Right cardiac atrium (tissue), 5 donors: ENCODE results near the gene AP2S1. TPM values are rescaled to one million over a fixed set of nuclear protein-coding genes. Genes with fewer than 3 reads are reported as not detected.

Experiments used
- ATAC-seq, 2 donors: fragments of 200-7000 bp; cut with Tn5 transposase; one replicate each; pipeline versions ENCODE4 v1.8.0 to v1.9.1; 2020; ENCODE audit warnings: moderate library complexity in 2 of 2, mild to moderate bottlenecking in 1 of 2
- DNase-seq, 3 donors: peaks; one replicate each; pipeline ENCODE4 v3.0.0-alpha.2; 2020
- H3K27ac ChIP-seq: one replicate; pipeline ENCODE4 v1.5.1; 2013; ENCODE audit warnings: mild to moderate bottlenecking, low read length, control low read depth, moderate library complexity
- H3K27me3 ChIP-seq: one replicate; pipeline ENCODE4 v1.6.1; 2013; ENCODE audit not compliant: control insufficient read depth, insufficient read depth
- H3K4me1 ChIP-seq: one replicate; pipeline ENCODE4 v1.6.1; 2013; ENCODE audit warnings: low read length; ENCODE audit not compliant: control insufficient read depth, insufficient read depth
- H3K4me3 ChIP-seq: one replicate; pipeline ENCODE4 v1.5.1; 2013; ENCODE audit warnings: low read length, control low read depth
- H3K9me3 ChIP-seq: one replicate; pipeline ENCODE4 v1.6.1; 2013; ENCODE audit warnings: low read length; ENCODE audit not compliant: control insufficient read depth
- WGBS: extraction: QIAGEN DNeasy Blood & Tissue Kit; methylation state at CpG from one replicate; pipeline ENCODE4 v1.1.7; 2013; 5-methylcytosine and 5-hydroxymethylcytosine counted together
- intact Hi-C, 4 donors: fragments of 100-400 bp; cut with DNase I; formaldehyde crosslinking; loops; one replicate each; pipeline versions ENCODE4 v1.11.0 to v1.14.0; 2022 to 2023
- polyA plus RNA-seq: library from polyadenylated mRNA; stranded (reverse); fragments of 200-250 nt; gene quantifications from one replicate; pipeline ENCODE4 v1.2.3, GENCODE V29; 2013
- total RNA-seq, 4 donors: library from RNA; stranded (reverse); fragmentation: NEBNext Ultra II Directional; extraction: Animal tissue kit (Norgen Biotek cat#: 25700); gene quantifications; one replicate each; pipeline ENCODE4 v1.2.1, GENCODE V29; 2021
- donor health status: healthy with polysubstance abuse.
- donor health status: DM: no; HTN: yes; CAD: no.
- donor health status: DM: no; HTN: no; CAD: no.
- donor health status: DM: no; HTN: yes; CAD: no; lungs with severe emphysema.
- donor health status: DM: yes; HTN: yes; CAD: no.

The AP2S1 gene
- total and polyA plus RNA-seq, 5 donors, result 83.0 to 102 (median 91.7) TPM

DNA sequence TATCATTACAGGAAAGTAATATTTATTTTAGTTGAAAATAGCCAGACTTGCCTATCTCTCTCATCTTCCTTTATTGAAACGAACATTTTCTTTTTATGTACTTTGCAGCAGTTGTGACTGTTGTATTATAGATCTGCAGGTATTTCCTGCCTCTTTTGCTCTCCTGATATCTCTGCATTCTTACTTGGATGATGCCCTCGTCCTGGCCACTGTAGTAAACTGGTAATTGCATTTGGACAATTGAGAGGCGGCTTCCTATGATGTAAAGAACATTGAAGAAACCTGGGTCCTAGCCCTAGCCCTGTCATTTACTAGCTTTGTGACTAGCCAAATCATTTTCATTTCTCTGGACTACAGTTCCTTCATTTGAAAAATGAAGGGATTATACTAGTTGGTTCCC lies 16.5 kb upstream of the AP2S1 start:
- DNase-seq (no peak), ATAC-seq (no peak)
- Histone ChIP-seq H3K4me1 (peaks cover 17% of the 10 kb centered on the region), H3K4me3 (no peak overlapping the region), H3K27ac (no peak overlapping the region), H3K9me3 (no peaks in the 10 kb centered on the region), H3K27me3 (no peaks in the 10 kb centered on the region)
- intact Hi-C loops, result loop anchor here in 3 of 4 donors (10.0 kb wide), 2 partner anchors 48 to 58 kb away; no protein-coding TSS in a partner anchor
- 47% methylated on average over 3 of the region's 3 CpGs for WGBS

GRCh38 chr19:46866407-46867136 lies 15.9 kb upstream of the AP2S1 start:
- no peak overlapping the region for H3K4me3 ChIP-seq
- no peaks in the 10 kb centered on the region for H3K27me3 ChIP-seq
- ATAC-seq, result no peak
- DNase-seq, result no peak
- 40% methylated on average over 3 of the region's 3 CpGs for WGBS
- no peaks in the 10 kb centered on the region for H3K9me3 ChIP-seq
- H3K27ac ChIP-seq, result peak overlapping the region; percentile 42
- intact Hi-C loops, result loop anchor here in 3 of 4 donors (10.0 kb wide), 2 partner anchors 48 to 58 kb away; no protein-coding TSS in a partner anchor
- peaks cover 17% of the 10 kb centered on the region for H3K4me1 ChIP-seq

GRCh38 chr19:46863818-46864629 lies 13.4 kb upstream of the AP2S1 start:
- Histone ChIP-seq H3K27ac (peak overlapping the region; percentile 80), H3K4me1 (peaks cover 17% of the 10 kb centered on the region), H3K4me3 (peak overlapping the region; percentile 100), H3K27me3 (no peaks in the 10 kb centered on the region), H3K9me3 (no peaks in the 10 kb centered on the region)
- ATAC-seq (no peak), DNase-seq (peak in 1 of 3 donors; percentile 63)
- intact Hi-C loops, result loop anchor here in 3 of 4 donors (5.0 to 10.0 kb wide), 4 partner anchors 51 to 128 kb away; no protein-coding TSS in a partner anchor
- WGBS, result 21% methylated on average over 6 of the region's 6 CpGs

GRCh38 chr19:46862974-46863632 lies 12.5 kb upstream of the AP2S1 start:
- Histone ChIP-seq H3K4me1 (peaks cover 17% of the 10 kb centered on the region), H3K27ac (peak overlapping the region; percentile 82), H3K27me3 (no peaks in the 10 kb centered on the region), H3K4me3 (peak overlapping the region; percentile 100), H3K9me3 (no peaks in the 10 kb centered on the region)
- ATAC-seq (no peak), DNase-seq (peak in 1 of 3 donors; percentile 48)
- intact Hi-C loops, result loop anchor here in 3 of 4 donors (5.0 to 10.0 kb wide), 4 partner anchors 52 to 129 kb away; no protein-coding TSS in a partner anchor
- 28% methylated on average over 4 of the region's 4 CpGs for WGBS

DNA sequence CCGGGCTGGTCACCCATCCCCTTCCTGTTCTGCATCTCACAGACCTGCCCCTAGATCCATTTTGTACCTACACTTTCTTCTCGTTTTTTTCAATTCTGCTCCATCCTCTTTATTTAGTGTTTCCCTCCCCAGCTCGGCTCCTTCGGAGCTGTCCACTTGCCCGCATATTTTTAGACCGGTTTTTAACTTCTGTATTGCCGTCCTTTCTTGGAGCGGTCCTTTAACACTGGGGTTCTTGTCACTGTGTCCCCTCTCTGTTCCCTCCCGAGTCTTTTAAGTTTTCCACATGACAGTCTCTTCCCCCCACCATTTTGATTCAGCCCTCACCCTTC lies 11.8 kb upstream of the AP2S1 start:
- no peak for ATAC-seq

GRCh38 chr19:46861691-46862502 lies 11.3 kb upstream of the AP2S1 start:
- intact Hi-C loops, result loop anchor here in 3 of 4 donors (5.0 to 10.0 kb wide), 4 partner anchors 53 to 130 kb away; no protein-coding TSS in a partner anchor
- peak in 2 of 3 donors; percentile 58 to 66 for DNase-seq
- H3K27me3 ChIP-seq, result no peaks in the 10 kb centered on the region
- 1% methylated on average over 19 of the region's 19 CpGs for WGBS
- ATAC-seq, result no peak
- peak overlapping the region; percentile 82 for H3K27ac ChIP-seq
- no peaks in the 10 kb centered on the region for H3K9me3 ChIP-seq
- H3K4me1 ChIP-seq, result peaks cover 17% of the 10 kb centered on the region
- H3K4me3 ChIP-seq, result peak overlapping the region; percentile 100

More for the DNA sequence above, 11.8 kb upstream of the AP2S1 start:
- Histone ChIP-seq H3K9me3 (no peaks in the 10 kb centered on the region), H3K27ac (peak overlapping the region; percentile 82), H3K4me3 (peak overlapping the region; percentile 100), H3K4me1 (peaks cover 17% of the 10 kb centered on the region), H3K27me3 (no peaks in the 10 kb centered on the region)
- peak in 1 of 3 donors; percentile 41 for DNase-seq
- intact Hi-C loops, result loop anchor here in 3 of 4 donors (5.0 to 10.0 kb wide), 4 partner anchors 52 to 130 kb away; no protein-coding TSS in a partner anchor
- 8% methylated on average over 9 of the region's 9 CpGs for WGBS

DNA sequence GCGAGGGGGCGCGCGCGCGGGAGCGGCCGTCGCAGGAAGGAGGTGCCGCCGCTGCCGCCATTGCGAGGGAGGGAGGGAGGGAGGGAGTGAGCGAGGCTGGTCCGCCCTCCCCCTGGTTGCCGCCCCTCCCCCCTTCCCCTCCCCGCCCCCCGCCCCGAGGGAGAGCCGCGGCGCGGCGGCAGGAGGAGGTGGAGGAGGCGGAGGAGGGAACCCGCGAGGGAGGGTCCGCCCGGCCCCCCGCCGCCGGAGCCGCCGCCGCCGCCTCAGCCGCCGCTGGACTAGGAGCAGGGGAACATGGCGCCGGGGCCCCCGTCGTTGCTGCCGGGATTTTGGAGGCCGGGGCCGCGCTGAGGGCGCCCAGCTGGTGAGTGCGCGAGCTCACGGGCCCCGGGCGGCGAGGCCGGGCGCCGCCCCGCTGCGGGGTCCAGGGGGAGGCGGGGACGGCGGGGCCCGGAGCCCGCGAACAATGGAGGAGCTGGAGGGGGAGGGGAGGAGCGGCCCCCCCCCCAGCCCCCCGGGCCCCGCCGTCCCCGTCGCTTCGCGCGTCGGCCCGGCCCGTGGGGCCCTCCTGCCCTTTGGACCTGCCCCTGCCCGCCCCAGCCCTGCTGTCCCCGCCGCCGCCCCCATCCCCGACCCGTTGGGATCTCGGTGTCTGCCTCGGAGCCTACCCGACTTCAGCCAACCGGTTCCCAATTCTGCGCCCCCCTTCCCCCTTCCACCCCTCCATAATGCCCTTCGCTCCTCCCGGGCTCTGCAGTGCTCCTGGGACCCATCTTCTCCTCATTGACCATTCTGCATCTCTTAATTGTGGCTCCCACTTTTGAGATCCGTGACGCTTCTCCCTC lies 10.4 kb upstream of the AP2S1 start, which contains the start of gene ARHGAP35:
ARHGAP35 (plus strand) TSS at position 152 of the 845 bp plus-strand sequence. CDS start 57,679 bp downstream, outside the sequence.
- H3K9me3 ChIP-seq, result no peaks in the 10 kb centered on the region
- under 1% methylated on average over 75 of the region's 91 CpGs for WGBS
- intact Hi-C loops, result loop anchor here in 3 of 4 donors (5.0 to 10.0 kb wide), 4 partner anchors 54 to 131 kb away; no protein-coding TSS in a partner anchor
- peak within 1 kb of the TSS; percentile 100 for H3K4me3 ChIP-seq
- H3K27ac ChIP-seq, result peak within 1 kb of the TSS; percentile 98
- ATAC-seq (no peak), DNase-seq (peak in 2 of 3 donors; percentile 85 to 94)
- H3K27me3 ChIP-seq, result no peaks in the 10 kb centered on the region
- H3K4me1 ChIP-seq, result peaks cover 16% of the 10 kb centered on the region

DNA sequence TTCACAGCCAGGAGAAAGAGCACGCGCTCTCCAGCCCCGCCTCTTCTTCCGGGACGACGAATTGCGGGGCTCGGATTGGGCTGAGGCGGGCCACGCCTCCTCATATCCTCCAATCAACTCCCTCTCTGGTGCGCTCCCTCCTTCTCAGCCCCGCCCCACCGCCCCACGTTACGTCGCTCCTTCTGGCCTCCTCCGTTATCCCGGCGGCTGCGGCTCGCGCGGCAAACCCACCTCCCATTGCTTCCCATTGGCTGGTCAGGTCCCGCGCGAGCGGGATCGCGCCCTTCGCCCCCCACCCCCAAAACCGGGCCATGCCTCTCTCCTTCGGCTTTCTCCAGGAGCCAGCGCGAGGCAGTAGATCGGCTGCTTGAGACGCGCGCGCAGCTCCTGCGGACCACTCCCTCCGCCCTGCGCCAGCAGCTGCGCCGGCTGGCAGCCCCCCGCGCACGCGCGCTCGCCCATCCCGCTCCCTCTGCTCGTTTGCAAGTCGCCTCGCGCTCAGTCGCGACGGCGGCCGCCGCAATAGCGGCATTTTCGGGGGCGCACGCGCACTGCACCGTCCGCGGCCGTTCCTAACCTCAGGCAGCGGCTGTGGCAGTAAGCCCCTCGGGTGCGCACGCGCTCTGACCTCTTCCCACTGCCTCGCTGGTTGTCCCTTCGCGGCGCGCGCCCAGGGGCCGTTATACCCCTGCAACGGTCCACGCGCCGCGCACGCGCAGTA lies 9.6 kb upstream of the AP2S1 start:
- DNase-seq (peak; percentile 99 to 100 (median 99)), ATAC-seq (peak; percentile 93 to 94)
- peak overlapping the region; percentile 86 for H3K27ac ChIP-seq
- intact Hi-C loops, result loop anchor here in 3 of 4 donors (5.0 to 10.0 kb wide), 4 partner anchors 55 to 132 kb away; no protein-coding TSS in a partner anchor
- under 1% methylated on average over 89 of the region's 89 CpGs for WGBS
- H3K4me1 ChIP-seq, result peaks cover 12% of the 10 kb centered on the region
- no peaks in the 10 kb centered on the region for H3K27me3 ChIP-seq
- peak overlapping the region; percentile 100 for H3K4me3 ChIP-seq
- H3K9me3 ChIP-seq, result no peaks in the 10 kb centered on the region
